ENCODE measurements around the gene INO80. TPM values are rescaled to one million over a fixed set of nuclear protein-coding genes. Genes with fewer than 3 reads are reported as not detected.
"Not testable (repeated sequence)": the region's sequence is repeated elsewhere in the genome, so short reads cannot be mapped to it uniquely, and the experiment has no call there.

Gene INO80
- total RNA-seq, 4 donors from 2014 or later, result 22.3 to 44.3 (median 31.1) TPM

GRCh38 chr15:40957581-40958051, 158.5 kb downstream of the INO80 start:
- DNase-seq (ENCODE audit: low spot score in 2 of 2), result no peak
- intact Hi-C loops (cut with DNase I; ENCODE audit: low total_unique reads), result no loop called here
- 72 to 76% methylated on average over 9 of the region's 9 CpGs for WGBS, 2 donors

GRCh38 chr15:40957041-40957555, 159.0 kb downstream of the INO80 start:
- no peak for TF ChIP-seq POLR2A (IDR thresholded peaks at IDR 0.05)
- no peak for TF ChIP-seq CTCF (IDR thresholded peaks at IDR 0.05)
- intact Hi-C loops (cut with DNase I; ENCODE audit: low total_unique reads), result no loop called here
- H3K4me3 ChIP-seq (ENCODE audit: low read depth, poor library complexity, severe bottlenecking), result no peak overlapping the region
- no peak for DNase-seq (ENCODE audit: low spot score in 2 of 2)
- 85 to 86% methylated on average over 4 of the region's 4 CpGs for WGBS, 2 donors

More at GRCh38 chr15:40957581-40958051, 158.5 kb downstream of the INO80 start:
- TF ChIP-seq POLR2A (IDR thresholded peaks at IDR 0.05), result no peak
- TF ChIP-seq CTCF (IDR thresholded peaks at IDR 0.05), result no peak
- H3K4me3 ChIP-seq (ENCODE audit: low read depth, poor library complexity, severe bottlenecking), result no peak overlapping the region

DNA sequence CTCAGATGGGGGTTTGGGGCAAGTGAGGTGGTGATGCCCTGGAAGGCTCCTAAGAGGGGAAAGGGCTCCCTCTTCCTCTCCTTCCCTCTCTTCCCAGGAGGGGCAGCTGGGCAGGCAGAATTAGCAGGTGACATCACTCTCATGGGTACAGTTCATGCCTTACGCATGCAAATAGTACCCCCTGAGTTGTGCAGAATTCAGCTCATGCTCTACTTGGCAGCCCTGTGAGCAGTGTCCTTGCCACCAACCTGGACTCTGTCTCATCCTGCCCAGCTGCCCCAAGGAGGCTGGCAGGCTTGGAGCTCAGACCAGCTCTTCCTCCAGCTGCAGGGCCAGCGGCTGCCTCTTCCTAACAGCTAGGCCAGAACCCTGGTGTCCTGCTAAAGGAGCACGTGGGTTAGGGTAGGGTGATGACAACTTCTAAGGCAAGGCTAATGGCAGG, 159.5 kb downstream of the INO80 start:
- WGBS, 2 donors, result 100% methylated on average over 3 of the region's 3 CpGs
- TF ChIP-seq CTCF (IDR thresholded peaks at IDR 0.05) (no peak), POLR2A (IDR thresholded peaks at IDR 0.05) (no peak)
- DNase-seq (ENCODE audit: low spot score in 2 of 2), result no peak
- intact Hi-C loops (cut with DNase I; ENCODE audit: low total_unique reads), result no loop called here
- H3K4me3 ChIP-seq (ENCODE audit: low read depth, poor library complexity, severe bottlenecking), result no peak overlapping the region

DNA sequence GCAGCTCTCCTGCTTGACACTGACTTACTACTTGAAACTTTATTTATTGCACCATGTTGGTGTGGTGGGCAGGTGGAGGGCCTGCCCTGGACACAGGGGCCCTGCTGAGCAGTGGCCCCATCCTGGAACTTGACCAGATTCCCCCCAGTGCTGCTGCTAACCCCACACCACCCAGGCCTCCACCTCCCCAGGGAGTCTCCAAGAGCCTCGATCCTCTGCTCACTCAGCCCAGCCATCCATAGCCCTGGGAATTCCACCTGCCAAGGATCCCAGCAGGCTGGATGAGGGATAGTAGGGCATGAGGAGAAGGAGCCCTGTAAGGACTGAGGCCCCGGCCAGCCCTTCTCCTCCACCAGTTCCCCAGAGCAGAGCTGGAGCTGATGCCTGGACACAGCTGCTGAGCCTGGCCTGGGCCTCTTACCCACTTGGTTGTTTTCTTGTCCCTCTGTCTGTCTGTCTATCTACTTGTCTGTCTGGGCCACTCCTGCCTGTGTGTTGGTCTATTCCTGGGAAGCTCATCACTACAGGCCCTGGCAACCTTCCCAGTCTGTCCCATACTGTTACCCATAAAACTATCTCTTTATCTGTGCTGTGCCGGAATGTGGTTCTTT, 160.0 kb downstream of the INO80 start:
- DNase-seq (ENCODE audit: low spot score in 2 of 2), result no peak
- intact Hi-C loops (cut with DNase I; ENCODE audit: low total_unique reads), result no loop called here
- no peak overlapping the region for H3K4me3 ChIP-seq (ENCODE audit: low read depth, poor library complexity, severe bottlenecking)
- TF ChIP-seq CTCF (IDR thresholded peaks at IDR 0.05), result no peak
- TF ChIP-seq POLR2A (IDR thresholded peaks at IDR 0.05), result no peak
- 87 to 96% methylated on average over 3 of the region's 3 CpGs for WGBS, 2 donors

DNA sequence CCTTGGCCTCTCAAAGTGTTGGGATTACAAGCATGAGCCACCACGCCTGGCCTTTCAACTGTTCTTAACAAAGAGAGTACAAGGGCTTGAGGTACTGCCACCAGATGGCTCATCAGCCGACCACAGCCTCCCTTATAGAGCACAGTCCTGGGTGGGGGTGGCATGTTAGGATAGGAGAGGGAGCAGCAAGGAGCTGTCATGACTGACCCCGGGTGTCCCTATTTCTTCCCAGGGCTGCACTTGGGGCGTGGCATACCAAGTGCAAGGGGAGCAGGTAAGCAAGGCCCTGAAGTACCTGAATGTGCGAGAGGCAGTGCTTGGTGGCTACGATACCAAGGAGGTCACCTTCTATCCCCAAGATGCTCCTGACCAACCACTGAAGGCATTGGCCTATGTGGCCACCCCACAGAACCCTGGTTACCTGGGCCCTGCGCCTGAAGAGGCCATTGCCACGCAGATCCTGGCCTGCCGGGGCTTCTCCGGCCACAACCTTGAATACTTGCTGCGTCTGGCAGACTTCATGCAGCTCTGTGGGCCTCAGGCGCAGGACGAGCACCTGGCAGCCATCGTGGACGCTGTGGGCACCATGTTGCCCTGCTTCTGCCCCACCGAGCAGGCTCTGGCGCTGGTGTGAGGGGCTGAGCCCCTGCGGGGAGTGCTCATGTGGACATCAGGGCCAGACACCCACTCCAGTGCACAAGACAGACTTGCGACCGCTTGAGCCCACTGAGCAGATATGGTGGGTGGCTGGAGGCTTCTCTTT, 160.8 kb downstream of the INO80 start:
- H3K4me3 ChIP-seq (ENCODE audit: low read depth, poor library complexity, severe bottlenecking), result no peak overlapping the region
- 88 to 92% methylated on average over 12 to 20 of the region's 20 CpGs for WGBS, 2 donors
- DNase-seq (ENCODE audit: low spot score in 2 of 2), result no peak
- TF ChIP-seq CTCF (IDR thresholded peaks at IDR 0.05), result no peak
- no peak for TF ChIP-seq POLR2A (IDR thresholded peaks at IDR 0.05)
- intact Hi-C loops (cut with DNase I; ENCODE audit: low total_unique reads), result no loop called here

DNA sequence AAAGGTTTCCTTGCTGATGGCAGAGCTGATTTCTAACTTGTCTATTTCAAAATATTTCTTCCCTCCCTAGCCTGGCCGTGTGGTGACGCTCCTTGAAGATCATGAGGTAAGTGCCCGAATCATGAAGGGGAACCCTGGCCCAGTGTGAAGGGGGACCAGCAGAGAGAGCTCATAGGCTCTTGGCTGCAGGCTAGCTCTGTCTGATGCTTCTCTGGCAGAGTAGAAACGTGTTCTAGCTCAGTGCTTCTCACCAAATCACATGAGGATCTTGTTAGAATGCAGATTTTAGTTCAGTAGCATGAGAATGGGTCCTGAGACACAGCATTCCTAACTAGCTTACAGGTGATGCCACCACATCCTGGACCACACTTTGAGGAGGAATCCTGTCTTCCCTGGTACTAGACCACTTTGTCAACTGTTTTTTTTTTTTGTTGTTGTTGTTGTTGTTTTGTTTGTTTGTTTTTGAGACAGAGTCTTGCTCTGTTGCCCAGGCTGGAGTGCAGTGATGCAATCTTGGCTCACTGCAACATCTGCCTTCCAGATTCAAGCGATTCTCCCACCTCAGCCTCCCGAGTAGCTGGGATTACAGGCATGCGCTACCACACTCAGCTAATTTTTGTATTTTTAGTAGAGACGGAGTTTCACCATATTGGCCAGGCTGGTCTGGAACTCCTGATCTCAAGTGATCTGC, 161.8 kb downstream of the INO80 start:
- DNase-seq (ENCODE audit: low spot score in 2 of 2); H3K4me3 ChIP-seq (ENCODE audit: low read depth, poor library complexity, severe bottlenecking); intact Hi-C loops (cut with DNase I; ENCODE audit: low total_unique reads): not testable (repeated sequence)
- WGBS, 2 donors, result 67 to 73% methylated on average over 8 of the region's 8 CpGs
